ENCODE data around the gene RHOT2.

DNA sequence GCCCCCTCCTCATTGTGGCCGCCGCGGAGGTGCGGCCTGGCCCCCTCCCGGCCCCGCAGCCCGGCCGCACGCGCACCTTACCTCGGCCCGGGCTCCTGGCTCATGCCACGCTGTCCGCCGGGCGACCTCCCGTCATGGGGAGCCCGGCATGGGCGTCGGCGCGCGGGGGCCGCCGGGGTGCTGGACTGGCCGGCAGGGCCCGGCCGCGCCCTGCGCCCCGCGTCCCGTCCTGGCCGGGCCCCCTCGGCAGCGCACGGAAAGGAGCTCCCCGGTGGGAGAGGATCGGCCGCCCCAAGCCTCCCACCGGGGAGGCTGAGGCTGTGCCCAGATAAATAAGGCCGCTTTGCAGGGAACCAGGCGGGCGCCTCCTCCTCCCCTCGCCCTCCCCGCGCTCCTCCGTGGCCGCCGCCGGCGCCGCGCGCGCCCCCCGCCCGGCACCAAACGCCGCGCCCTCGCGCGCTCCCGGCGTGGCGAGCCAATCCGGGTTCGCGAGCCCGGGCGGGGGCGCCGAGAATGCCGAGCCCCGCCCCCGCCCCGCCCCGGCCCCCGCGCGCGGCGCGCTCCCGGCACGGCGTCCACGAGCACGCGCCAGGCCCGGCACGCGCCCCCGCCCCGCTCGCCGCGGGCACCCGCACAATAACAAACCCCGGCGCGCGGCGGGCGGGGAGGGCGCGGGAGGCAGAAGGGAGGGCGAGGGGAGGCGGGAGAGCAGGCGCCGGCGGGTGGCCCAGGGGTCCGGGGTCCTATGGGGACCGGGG is 37.7 kb downstream of the RHOT2 start, which contains the start of gene FBXL16:
- TF ChIP-seq, protein P1, sequence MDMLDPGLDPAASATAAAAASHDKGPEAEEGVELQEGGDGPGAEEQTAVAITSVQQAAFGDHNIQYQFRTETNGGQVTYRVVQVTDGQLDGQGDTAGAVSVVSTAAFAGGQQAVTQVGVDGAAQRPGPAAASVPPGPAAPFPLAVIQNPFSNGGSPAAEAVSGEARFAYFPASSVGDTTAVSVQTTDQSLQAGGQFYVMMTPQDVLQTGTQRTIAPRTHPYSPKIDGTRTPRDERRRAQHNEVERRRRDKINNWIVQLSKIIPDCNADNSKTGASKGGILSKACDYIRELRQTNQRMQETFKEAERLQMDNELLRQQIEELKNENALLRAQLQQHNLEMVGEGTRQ (IDR thresholded peaks at IDR 0.05; ENCODE audit: low read length): no peak
- TF ChIP-seq, protein P2, sequence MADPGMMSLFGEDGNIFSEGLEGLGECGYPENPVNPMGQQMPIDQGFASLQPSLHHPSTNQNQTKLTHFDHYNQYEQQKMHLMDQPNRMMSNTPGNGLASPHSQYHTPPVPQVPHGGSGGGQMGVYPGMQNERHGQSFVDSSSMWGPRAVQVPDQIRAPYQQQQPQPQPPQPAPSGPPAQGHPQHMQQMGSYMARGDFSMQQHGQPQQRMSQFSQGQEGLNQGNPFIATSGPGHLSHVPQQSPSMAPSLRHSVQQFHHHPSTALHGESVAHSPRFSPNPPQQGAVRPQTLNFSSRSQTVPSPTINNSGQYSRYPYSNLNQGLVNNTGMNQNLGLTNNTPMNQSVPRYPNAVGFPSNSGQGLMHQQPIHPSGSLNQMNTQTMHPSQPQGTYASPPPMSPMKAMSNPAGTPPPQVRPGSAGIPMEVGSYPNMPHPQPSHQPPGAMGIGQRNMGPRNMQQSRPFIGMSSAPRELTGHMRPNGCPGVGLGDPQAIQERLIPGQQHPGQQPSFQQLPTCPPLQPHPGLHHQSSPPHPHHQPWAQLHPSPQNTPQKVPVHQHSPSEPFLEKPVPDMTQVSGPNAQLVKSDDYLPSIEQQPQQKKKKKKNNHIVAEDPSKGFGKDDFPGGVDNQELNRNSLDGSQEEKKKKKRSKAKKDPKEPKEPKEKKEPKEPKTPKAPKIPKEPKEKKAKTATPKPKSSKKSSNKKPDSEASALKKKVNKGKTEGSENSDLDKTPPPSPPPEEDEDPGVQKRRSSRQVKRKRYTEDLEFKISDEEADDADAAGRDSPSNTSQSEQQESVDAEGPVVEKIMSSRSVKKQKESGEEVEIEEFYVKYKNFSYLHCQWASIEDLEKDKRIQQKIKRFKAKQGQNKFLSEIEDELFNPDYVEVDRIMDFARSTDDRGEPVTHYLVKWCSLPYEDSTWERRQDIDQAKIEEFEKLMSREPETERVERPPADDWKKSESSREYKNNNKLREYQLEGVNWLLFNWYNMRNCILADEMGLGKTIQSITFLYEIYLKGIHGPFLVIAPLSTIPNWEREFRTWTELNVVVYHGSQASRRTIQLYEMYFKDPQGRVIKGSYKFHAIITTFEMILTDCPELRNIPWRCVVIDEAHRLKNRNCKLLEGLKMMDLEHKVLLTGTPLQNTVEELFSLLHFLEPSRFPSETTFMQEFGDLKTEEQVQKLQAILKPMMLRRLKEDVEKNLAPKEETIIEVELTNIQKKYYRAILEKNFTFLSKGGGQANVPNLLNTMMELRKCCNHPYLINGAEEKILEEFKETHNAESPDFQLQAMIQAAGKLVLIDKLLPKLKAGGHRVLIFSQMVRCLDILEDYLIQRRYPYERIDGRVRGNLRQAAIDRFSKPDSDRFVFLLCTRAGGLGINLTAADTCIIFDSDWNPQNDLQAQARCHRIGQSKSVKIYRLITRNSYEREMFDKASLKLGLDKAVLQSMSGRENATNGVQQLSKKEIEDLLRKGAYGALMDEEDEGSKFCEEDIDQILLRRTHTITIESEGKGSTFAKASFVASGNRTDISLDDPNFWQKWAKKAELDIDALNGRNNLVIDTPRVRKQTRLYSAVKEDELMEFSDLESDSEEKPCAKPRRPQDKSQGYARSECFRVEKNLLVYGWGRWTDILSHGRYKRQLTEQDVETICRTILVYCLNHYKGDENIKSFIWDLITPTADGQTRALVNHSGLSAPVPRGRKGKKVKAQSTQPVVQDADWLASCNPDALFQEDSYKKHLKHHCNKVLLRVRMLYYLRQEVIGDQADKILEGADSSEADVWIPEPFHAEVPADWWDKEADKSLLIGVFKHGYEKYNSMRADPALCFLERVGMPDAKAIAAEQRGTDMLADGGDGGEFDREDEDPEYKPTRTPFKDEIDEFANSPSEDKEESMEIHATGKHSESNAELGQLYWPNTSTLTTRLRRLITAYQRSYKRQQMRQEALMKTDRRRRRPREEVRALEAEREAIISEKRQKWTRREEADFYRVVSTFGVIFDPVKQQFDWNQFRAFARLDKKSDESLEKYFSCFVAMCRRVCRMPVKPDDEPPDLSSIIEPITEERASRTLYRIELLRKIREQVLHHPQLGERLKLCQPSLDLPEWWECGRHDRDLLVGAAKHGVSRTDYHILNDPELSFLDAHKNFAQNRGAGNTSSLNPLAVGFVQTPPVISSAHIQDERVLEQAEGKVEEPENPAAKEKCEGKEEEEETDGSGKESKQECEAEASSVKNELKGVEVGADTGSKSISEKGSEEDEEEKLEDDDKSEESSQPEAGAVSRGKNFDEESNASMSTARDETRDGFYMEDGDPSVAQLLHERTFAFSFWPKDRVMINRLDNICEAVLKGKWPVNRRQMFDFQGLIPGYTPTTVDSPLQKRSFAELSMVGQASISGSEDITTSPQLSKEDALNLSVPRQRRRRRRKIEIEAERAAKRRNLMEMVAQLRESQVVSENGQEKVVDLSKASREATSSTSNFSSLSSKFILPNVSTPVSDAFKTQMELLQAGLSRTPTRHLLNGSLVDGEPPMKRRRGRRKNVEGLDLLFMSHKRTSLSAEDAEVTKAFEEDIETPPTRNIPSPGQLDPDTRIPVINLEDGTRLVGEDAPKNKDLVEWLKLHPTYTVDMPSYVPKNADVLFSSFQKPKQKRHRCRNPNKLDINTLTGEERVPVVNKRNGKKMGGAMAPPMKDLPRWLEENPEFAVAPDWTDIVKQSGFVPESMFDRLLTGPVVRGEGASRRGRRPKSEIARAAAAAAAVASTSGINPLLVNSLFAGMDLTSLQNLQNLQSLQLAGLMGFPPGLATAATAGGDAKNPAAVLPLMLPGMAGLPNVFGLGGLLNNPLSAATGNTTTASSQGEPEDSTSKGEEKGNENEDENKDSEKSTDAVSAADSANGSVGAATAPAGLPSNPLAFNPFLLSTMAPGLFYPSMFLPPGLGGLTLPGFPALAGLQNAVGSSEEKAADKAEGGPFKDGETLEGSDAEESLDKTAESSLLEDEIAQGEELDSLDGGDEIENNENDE (IDR thresholded peaks at IDR 0.05; ENCODE audit: insufficient replicate concordance, low read length): no peak
- TF ChIP-seq, protein P3, sequence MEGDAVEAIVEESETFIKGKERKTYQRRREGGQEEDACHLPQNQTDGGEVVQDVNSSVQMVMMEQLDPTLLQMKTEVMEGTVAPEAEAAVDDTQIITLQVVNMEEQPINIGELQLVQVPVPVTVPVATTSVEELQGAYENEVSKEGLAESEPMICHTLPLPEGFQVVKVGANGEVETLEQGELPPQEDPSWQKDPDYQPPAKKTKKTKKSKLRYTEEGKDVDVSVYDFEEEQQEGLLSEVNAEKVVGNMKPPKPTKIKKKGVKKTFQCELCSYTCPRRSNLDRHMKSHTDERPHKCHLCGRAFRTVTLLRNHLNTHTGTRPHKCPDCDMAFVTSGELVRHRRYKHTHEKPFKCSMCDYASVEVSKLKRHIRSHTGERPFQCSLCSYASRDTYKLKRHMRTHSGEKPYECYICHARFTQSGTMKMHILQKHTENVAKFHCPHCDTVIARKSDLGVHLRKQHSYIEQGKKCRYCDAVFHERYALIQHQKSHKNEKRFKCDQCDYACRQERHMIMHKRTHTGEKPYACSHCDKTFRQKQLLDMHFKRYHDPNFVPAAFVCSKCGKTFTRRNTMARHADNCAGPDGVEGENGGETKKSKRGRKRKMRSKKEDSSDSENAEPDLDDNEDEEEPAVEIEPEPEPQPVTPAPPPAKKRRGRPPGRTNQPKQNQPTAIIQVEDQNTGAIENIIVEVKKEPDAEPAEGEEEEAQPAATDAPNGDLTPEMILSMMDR (IDR thresholded peaks at IDR 0.05; ENCODE audit: control extremely low read depth in 1 of 3, insufficient read depth in 1 of 3, low read depth in 1 of 3, low read length in 3 of 3): no peak
- TF ChIP-seq RAD21 (IDR thresholded peaks at IDR 0.05 in 1 of 2, conservative IDR thresholded peaks at IDR 0.05 in 1 of 2; ENCODE audit: low read depth in 2 of 2, low read length in 2 of 2) (no peak), CBX8 (IDR thresholded peaks at IDR 0.05; ENCODE audit: borderline replicate concordance, low read depth, low read length) (no peak)

Data from H1 (cell line).